CMK (cell line): Measurements from ENCODE around the gene PHF21B.
A peak's percentile ranks its signal among the peaks of the same experiment; 100 is the strongest.

ENCODE experiments used
- DNase-seq: peaks from one replicate; pipeline ENCODE4 v3.0.0-alpha.2; 2010; ENCODE audit warnings: low read depth

The PHF21B gene

GRCh38 chr22:44990328-44990727 is 19.5 kb downstream of the PHF21B start:
- no peak for DNase-seq

DNA sequence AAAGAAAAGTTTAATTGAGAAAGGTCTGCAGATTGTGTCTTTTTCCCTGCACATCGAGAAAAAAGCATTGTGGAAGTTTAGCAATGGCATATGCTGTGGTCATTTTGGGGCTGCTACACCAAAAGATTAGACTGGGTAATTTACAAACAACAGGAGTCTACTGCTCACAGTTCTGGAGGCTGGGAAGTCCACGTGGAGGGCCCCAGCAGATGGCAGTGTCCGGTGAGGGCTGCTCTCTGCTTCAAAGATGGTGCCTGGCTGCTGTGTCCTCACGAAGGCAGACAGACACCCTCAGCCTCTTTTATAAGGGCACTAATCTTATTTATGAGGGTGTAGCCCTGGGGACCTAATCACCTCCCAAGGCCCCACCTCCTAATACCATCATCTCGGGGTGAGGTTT is 21.1 kb downstream of the PHF21B start:
- DNase-seq: no peak

DNA sequence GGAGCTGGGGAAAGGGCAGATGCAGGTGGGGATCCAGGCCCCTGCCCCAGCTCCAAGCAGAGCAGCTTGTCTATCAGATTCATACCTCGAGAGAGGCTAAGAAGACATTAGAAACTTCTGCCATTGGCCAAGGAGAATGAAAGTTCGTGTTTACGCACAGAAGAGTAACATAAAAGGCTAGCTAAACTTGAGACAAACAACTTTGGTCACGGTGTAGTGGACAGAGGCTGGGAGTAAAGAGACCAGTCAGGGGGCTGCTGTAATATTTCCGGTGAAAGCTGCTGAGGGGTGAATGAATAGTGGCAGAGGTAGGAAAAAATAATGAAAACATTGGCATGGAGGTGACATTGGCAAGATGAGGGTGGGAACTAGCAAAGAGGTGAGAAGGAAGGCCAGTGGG is 22.9 kb downstream of the PHF21B start:
- no peak for DNase-seq

- DNase-seq: no peak
Observed at GRCh38 chr22:44985906-44986527, 23.8 kb downstream of the PHF21B start.

DNA sequence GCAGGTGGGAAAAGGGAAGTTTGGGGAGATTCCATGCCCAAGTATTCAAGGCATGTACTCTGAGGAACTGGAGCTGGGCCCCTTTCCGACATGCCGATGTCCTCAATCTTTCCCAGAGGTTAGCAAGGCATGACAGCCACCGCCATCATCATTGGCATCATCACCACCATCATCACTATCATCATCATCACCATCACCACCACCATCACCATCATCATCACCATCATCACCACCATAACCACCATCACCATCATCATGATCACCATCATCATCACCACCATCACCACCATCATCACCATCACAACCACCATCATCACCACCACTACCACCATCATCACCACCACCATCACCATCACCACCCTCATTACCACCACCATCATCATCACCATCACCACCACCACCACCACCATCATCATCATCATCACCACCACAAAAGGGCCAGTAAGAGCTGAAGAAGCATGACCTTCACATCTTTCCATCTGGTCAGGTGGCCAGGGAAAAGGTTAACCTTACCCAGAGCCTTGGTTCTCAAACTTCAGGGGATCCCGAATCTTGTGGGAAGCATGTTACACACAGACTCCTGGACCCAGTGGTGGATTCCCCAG is 25.8 kb downstream of the PHF21B start:
- no peak for DNase-seq

DNA sequence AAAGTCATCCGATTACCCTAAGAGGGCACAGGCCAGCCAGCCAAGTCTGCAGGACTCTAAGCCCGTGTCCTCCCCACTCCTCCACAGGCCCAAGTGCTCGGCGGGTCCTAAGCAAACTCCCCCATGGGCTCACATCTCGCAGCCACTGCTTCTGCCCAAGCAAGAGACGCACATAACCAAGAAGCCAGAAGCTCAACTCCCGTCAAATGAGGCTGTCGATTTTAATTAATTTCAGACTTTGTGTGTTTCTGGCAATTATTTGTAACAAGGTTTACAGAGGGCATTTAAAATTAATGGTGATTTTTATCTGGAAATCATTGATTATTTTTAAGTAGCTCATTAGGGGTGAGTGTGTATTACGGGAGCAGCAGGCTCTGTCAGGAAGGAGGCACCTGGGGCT is 27.4 kb downstream of the PHF21B start:
- DNase-seq: no peak

GRCh38 chr22:44981857-44982256 is 27.9 kb downstream of the PHF21B start:
- DNase-seq: no peak

DNA sequence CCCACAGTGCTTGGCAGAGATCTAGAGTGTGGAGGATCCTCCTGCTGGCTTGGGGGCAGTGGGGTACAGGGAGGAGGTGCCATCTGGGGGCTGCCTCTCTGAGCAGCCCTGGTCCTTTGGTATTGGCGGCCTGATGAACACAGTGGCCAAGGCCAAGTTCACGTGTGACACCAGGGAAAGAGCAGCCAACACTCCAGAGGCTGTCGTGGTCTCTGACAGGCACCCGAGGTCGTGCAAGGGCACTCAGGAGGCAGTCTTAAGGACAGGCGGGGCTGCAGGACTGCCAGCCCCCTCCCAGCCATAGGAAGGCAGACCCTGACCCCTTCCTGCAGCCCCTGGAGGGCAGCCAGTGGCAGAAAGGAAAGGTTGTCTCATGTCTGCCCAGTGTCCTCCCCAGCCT is 30.7 kb downstream of the PHF21B start:
- no peak for DNase-seq

- peak; percentile 54 for DNase-seq
Observed at GRCh38 chr22:44975427-44976262, 34.2 kb downstream of the PHF21B start.

- no peak for DNase-seq
Observed at GRCh38 chr22:44974454-44974853, 35.4 kb downstream of the PHF21B start.

DNA sequence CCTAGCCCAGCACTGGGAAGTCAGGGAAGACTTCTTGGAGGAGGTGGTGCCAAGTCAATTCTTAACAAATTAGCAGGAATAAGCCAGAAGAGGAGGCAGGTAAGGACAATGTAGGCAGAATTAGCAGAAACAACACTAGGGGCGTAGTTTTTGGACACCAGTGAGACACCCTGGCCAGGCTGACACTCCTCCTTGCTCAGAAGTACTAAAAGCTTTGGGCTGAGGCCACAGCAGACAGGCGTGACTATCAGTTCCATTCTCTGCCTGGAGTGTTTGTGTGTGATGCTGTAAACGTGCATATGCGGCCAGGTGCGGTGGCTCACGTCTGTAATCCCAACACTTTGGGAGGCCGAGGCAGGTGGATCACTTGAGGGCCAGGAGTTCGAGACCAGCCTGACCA is 36.0 kb downstream of the PHF21B start:
- no peak for DNase-seq

GRCh38 chr22:44972363-44973083 is 37.3 kb downstream of the PHF21B start:
- no peak for DNase-seq

GRCh38 chr22:44971651-44972362 is 38.0 kb downstream of the PHF21B start:
- DNase-seq: no peak

GRCh38 chr22:44970291-44970690 is 39.5 kb downstream of the PHF21B start:
- no peak for DNase-seq

DNA sequence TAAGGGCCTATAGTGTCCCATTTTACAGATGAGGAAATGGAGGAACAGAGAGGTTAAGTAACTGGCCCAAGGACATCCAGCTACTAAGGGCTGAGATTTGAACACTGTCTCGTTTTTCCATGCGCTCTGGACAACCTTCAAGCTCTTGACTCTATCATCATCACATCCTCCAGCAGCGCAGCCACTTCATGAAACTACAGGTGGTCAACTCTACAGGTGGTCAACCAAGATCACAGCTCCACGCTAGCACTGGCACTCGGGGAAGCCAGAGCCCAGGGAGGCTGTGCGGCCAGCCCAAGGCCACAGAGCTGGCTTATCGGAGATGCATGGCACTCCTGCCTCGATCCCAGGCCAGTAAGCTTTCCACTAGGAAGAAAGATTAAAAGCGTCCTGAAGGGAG is 40.0 kb downstream of the PHF21B start:
- no peak for DNase-seq

GRCh38 chr22:44968736-44969135 is 41.1 kb downstream of the PHF21B start:
- DNase-seq: no peak

DNA sequence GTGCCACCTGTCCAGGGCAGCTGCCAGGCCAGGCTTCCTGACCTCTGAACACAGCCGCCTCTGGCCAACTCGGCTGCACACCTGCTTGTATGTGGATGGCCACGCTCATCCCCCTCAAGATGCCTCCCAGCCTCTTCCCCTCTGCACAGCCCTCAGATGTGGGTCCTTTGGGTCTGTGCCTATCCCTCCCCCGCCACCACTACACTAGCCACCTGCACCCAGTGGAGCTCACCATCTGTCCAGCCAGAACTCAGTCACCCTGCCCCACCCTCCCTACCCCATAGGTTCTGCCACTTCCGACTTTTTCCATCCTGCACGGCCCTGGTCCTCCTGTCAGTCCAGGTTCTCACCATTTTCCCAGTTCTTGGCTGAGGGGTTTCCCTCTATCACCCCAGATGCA is 44.6 kb downstream of the PHF21B start:
- DNase-seq: no peak

DNA sequence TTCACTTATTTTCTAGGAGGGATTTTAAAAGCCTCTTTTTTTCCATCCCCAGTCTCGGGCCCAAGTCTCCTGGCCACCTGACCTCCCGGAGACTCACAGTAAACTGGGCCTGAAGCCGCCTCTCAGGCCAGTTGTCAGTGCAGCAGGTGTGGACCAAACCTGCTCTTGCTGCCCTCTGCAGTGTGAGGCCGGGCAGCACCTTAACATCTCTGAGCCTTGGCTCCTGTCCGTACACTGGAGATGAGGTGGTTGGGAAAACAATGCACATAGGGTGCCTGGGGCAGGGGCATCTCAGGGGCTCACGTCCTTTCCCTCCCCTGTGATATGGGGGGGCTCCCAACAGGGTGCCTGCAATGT is 45.1 kb downstream of the PHF21B start:
- DNase-seq: no peak

DNA sequence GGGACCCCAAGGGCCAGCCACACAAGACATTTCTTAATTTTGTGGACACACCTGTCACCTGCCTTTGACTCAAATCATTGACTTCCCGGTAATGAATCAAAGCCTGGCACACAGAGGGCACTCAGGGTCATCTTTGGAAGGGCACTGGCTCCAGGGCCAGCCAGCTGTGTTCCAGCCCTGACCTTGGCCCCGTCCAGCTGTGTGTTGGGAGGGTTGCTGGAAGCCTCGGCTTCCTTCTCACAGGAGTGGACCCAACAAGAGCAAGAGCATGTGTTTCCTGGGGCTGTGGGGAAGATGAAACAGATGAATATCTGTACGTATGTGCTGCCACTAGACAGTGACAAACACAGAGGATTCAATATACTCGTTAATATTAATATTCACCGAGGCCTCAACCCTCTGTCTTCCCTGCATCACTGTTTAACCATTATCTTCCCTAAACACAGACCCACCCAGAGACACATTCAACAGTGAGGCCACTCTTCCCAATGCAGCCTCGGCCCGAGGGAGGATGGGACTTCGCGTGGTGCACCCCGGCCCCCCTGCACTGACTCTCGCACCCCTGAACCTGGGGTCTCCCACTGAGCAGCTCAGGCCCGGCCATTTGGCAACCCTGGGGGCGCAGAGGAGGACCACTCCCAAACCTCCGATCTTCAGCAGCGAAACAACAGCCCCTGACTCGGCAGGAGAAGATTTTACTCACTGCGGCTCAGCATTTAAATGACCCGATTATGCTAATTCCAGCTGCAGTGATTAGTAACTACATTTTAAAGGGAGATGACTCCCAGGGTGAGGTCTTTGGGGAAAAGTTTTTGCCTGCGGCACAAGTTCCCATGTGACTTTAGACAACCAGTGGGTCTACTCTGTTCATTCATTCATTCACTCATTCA is 45.7 kb downstream of the PHF21B start:
- no peak for DNase-seq

DNA sequence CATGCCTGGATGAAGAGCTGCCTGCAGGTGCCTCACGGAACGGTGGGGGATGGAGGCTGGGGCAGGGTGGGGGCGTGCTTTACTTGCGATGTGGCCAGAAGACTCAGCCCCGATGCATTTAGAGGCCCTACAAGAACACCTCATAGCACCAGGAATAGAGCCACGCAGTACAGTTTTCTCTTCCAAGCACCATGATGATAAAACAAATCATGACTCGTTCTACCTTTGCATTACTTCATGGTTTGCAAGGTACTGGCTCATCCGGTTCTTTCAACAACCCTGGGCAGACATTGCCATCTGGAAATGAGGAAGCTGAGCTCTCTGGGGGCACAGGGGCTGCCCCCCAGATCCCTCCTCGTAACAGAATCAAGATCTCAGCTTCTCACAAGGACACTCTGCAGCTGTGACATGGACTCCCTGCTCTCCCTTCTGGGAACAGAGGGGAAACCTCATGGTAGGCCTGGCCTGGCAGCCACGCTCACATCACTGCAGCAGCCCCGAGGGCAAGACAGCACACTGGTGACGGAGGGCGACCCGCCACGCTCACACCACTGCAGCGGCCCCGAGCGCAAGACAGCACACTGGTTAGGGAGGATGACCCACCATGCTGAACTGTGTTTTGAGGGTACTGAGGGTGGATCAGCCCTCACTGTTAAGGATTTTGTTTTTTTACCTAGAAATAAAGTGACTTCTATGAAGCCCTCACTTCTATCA is 46.9 kb downstream of the PHF21B start:
- no peak for DNase-seq
